Ectodermal cell (in vitro differentiated cells): ENCODE measurements around the gene CARHSP1.

Source experiments
- H3K27ac ChIP-seq: 2 replicates; pipeline ENCODE4 v1.7.0; 2013; ENCODE audit warnings: mild to moderate bottlenecking, low read depth, low read length; ENCODE audit not compliant: insufficient read depth, poor library complexity, severe bottlenecking
- H3K27me3 ChIP-seq: 2 replicates; pipeline ENCODE4 v1.7.0; 2013; ENCODE audit warnings: mild to moderate bottlenecking, low read length; ENCODE audit not compliant: insufficient read depth, control insufficient read depth, poor library complexity, severe bottlenecking
- H3K36me3 ChIP-seq: one replicate; pipeline ENCODE4 v1.7.0; 2013; ENCODE audit warnings: low read length; ENCODE audit not compliant: control insufficient read depth, insufficient read depth
- H3K4me1 ChIP-seq: one replicate; pipeline ENCODE4 v1.7.0; 2013; ENCODE audit warnings: low read length; ENCODE audit not compliant: control insufficient read depth, insufficient read depth
- H3K4me3 ChIP-seq: 2 replicates; pipeline ENCODE4 v1.7.0; 2013; ENCODE audit warnings: low read depth, low read length, control low read depth; ENCODE audit not compliant: insufficient read depth
- H3K9me3 ChIP-seq: 2 replicates; pipeline ENCODE4 v1.7.0; 2013; ENCODE audit warnings: mild to moderate bottlenecking, low read length, moderate library complexity; ENCODE audit not compliant: control insufficient read depth
- WGBS, 2 experiments: methylation state at CpG; one replicate each; pipeline ENCODE4 v1.1.7; 2013; ENCODE audit warnings: missing lambda C conversion rate in 2 of 2; 5-methylcytosine and 5-hydroxymethylcytosine counted together

Gene CARHSP1

DNA sequence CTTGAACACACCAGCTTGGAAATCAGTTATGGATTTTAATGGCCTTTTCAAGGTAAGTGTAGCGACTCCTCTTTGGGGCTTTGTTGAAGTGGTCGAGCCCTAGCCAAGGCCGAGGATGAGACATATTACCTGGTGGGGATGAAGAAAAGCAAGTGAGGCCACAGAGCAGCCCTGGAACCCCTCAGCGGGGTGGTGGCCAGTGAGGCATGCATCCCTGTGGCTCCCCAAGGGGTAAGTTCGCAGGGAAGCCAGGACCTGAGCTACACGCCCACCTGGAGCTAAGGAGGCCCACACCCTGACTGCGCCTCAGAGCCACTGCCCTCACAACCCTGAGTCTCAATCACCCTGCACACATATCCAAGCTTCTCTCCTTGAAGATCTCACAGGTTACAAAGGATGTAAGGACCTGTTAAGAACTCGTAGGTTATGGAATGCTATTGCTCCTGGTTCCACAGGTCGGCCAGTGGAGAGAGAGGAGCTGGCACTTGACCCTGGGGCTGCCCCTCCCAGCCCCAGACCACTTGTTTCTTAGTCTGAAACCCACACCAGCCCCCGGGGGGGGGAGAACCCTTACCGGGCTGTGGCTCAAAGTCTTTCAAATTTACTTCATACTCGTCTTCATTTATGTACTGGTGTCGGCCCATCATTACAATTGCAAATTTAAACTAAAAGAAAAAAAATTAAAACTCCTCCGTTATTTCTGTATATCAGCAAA is 25.3 kb upstream of the CARHSP1 start:
- no peaks in the 10 kb centered on the region for H3K27me3 ChIP-seq
- peaks cover 57% of the 10 kb centered on the region for H3K36me3 ChIP-seq
- no peak overlapping the region for H3K4me3 ChIP-seq
- 89 to 92% methylated on average over 14 of the region's 14 CpGs for WGBS, 2 experiments
- no peaks in the 10 kb centered on the region for H3K9me3 ChIP-seq
- no peak overlapping the region for H3K27ac ChIP-seq
- peaks cover 21% of the 10 kb centered on the region for H3K4me1 ChIP-seq

GRCh38 chr16:8893426-8893825 is 24.6 kb upstream of the CARHSP1 start:
- peaks cover 21% of the 10 kb centered on the region for H3K4me1 ChIP-seq
- WGBS, 2 experiments = 86 to 87% methylated on average over 9 of the region's 9 CpGs
- no peak overlapping the region for H3K27ac ChIP-seq
- no peaks in the 10 kb centered on the region for H3K27me3 ChIP-seq
- H3K36me3 ChIP-seq = peaks cover 50% of the 10 kb centered on the region
- H3K9me3 ChIP-seq = no peaks in the 10 kb centered on the region
- H3K4me3 ChIP-seq = no peak overlapping the region

- Histone ChIP-seq H3K27ac (peak overlapping the region; percentile 38), H3K4me1 (peaks cover 21% of the 10 kb centered on the region), H3K27me3 (no peaks in the 10 kb centered on the region), H3K36me3 (peaks cover 42% of the 10 kb centered on the region), H3K4me3 (no peak overlapping the region), H3K9me3 (no peaks in the 10 kb centered on the region)
- 92 to 93% methylated on average over 16 of the region's 16 CpGs for WGBS, 2 experiments
Observed at GRCh38 chr16:8892101-8892575, 23.3 kb upstream of the CARHSP1 start.

DNA sequence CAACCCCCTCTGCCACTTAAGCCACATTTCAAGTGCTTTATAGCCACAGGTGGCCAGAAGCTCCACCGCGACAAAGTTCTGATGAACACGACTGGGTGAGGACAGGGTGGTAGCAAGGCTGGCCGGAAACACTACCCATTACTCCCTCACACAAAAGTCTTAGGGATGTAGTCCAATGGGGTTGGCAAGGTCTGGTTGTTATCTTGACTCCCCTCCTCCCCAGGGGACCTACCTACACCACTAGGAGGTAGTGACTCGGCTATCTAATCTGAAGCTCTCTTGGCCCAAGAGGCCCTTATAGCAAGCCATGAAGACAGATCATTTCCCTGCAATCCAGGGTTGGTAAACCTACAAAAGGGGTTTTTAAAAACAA is 21.7 kb upstream of the CARHSP1 start:
- 92 to 96% methylated on average over 5 of the region's 5 CpGs for WGBS, 2 experiments
- Histone ChIP-seq H3K4me1 (peaks cover 34% of the 10 kb centered on the region), H3K9me3 (no peaks in the 10 kb centered on the region), H3K36me3 (peaks cover 30% of the 10 kb centered on the region), H3K27me3 (no peaks in the 10 kb centered on the region), H3K4me3 (no peak overlapping the region), H3K27ac (no peak overlapping the region)

DNA sequence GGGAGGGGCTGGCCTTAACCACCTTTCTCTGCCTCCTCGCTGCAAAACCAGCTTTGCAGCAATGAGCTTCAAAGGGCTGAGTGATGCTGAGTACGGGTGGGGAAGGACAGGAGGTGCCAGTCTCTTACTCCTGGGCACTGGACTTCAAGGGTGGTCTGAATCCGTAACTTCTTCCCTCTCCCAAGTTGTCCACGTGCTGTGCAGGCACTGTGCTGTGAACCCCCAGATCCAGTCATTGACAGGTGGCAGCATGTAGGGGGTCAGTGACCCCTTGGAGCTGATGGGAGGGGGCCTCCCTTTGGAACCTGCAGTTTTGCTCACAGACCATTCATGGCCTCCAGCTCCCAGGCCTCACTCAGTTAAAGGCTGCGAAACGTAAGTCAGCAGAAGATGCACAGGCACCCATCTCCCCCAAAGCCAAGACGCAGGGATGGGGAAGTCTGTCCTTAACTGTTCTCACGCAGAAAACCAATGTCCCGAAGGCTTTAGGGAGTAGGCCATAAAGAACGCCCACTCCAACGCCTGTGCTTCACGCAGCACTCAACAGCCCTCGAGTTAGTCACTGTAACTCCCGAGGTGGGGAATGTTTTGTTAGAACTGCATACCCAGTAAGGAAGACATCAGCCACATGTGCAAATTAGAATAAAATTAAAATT is 21.2 kb upstream of the CARHSP1 start:
- H3K9me3 ChIP-seq = no peaks in the 10 kb centered on the region
- no peak overlapping the region for H3K27ac ChIP-seq
- WGBS, 2 experiments = 96 to 98% methylated on average over 14 of the region's 14 CpGs
- no peak overlapping the region for H3K4me3 ChIP-seq
- H3K27me3 ChIP-seq = no peaks in the 10 kb centered on the region
- H3K36me3 ChIP-seq = peaks cover 28% of the 10 kb centered on the region
- H3K4me1 ChIP-seq = peaks cover 37% of the 10 kb centered on the region

- no peaks in the 10 kb centered on the region for H3K27me3 ChIP-seq
- H3K27ac ChIP-seq = no peak overlapping the region
- peaks cover 37% of the 10 kb centered on the region for H3K4me1 ChIP-seq
- H3K36me3 ChIP-seq = peaks cover 22% of the 10 kb centered on the region
- H3K4me3 ChIP-seq = no peak overlapping the region
- H3K9me3 ChIP-seq = no peaks in the 10 kb centered on the region
- 87 to 91% methylated on average over 22 to 23 of the region's 23 CpGs for WGBS, 2 experiments
Observed at GRCh38 chr16:8888951-8889892, 20.4 kb upstream of the CARHSP1 start.

GRCh38 chr16:8887952-8888560 is 19.2 kb upstream of the CARHSP1 start:
- Histone ChIP-seq H3K27me3 (no peaks in the 10 kb centered on the region), H3K27ac (no peak overlapping the region), H3K9me3 (no peaks in the 10 kb centered on the region), H3K36me3 (peaks cover 12% of the 10 kb centered on the region), H3K4me3 (no peak overlapping the region), H3K4me1 (peaks cover 28% of the 10 kb centered on the region)
- 96% methylated on average over 16 of the region's 16 CpGs for WGBS, 2 experiments

GRCh38 chr16:8887431-8887765 is 18.6 kb upstream of the CARHSP1 start:
- Histone ChIP-seq H3K4me1 (peaks cover 27% of the 10 kb centered on the region), H3K27ac (no peak overlapping the region), H3K36me3 (peaks cover 12% of the 10 kb centered on the region), H3K4me3 (no peak overlapping the region), H3K27me3 (no peaks in the 10 kb centered on the region), H3K9me3 (no peaks in the 10 kb centered on the region)
- 94 to 96% methylated on average over 6 of the region's 6 CpGs for WGBS, 2 experiments

- Histone ChIP-seq H3K27me3 (no peaks in the 10 kb centered on the region), H3K9me3 (no peaks in the 10 kb centered on the region), H3K27ac (no peak overlapping the region), H3K36me3 (peaks cover 11% of the 10 kb centered on the region), H3K4me3 (no peak overlapping the region), H3K4me1 (peaks cover 21% of the 10 kb centered on the region)
- 77 to 79% methylated on average over 19 of the region's 19 CpGs for WGBS, 2 experiments
Observed at GRCh38 chr16:8886593-8887430, 18.0 kb upstream of the CARHSP1 start.
